ENCODE results near the gene TFDP2.
"Not testable (repeated sequence)": the region's sequence is repeated elsewhere in the genome, so short reads cannot be mapped to it uniquely, and the experiment has no call there.

The TFDP2 gene

DNA sequence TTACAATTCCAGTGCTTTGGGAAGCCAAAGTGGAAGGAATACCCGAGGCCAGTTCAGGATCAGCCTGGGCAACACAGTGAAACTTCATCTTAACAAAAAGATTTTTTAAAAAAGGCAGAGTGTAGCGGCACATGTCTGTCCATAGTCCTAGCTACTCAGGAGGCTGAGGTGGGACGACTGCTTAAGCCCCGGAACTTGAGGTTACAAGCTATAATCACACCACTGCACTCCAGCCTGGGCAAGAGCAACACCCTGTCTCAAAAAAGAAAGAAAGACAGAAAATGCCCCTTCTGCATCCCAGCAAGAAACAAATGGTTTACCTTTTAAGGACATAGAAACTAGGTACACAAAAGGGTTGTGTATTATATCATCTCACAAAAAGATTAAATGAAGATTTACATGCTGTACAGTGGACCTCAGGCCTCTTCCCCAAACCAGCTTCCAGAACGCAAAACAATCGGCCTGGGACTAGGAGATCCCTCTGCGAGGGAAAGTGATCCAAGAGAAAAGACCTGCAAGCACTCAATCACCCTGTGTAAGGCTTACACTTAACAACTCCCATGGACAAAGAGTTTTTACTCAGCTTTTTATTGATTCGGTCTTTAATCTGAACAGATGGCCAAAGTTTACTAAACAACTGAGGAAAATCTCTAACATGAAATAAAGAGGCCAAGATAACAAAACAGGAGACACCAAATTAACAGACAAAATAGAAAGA, 21.2 kb downstream of the TFDP2 start:
- DNase-seq (ENCODE audit: low read depth in 2 of 2), result no peak

GRCh38 chr3:142124243-142124642, 25.1 kb downstream of the TFDP2 start:
- DNase-seq (ENCODE audit: low read depth in 2 of 2), result no peak

DNA sequence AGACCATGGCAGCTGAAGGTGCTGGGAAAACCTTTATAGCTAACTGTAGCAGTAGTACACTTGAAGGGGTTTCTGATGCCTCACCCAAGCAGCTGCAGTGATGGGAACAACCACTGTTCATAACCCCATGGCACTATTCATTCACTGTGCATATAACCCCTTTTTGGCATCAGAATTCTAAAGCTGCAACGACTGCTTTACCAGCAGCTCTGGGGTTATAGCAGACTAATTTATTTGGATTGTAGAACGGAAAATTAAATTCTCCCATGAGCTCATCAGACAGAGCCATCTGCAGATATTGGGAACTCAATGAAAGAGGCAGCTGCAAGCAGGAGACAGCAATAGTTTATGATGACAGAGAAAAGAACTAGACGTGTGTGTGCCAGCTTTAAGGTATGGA, 28.6 kb downstream of the TFDP2 start:
- no peak for DNase-seq (ENCODE audit: low read depth in 2 of 2)

DNA sequence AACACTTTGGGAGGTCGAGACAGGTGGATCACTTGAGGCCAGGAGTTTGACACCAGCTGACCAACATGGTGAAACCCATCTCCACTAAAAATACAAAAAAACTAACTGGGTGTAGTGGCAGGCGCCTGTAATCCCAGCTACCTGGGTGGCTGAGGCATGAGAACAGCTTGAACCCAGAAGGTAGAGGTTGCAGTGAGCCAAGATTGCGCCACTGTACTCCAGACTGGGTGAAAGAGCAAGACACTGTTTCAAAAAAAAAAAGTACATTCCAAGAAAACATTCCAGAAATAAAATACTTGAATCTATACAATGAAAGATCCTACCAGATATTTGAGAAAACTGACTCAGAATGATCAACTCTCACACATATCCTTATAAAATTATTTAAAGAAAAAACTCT, 30.4 kb downstream of the TFDP2 start:
- DNase-seq (ENCODE audit: low read depth in 2 of 2), result no peak

GRCh38 chr3:142117056-142117851, 32.1 kb downstream of the TFDP2 start:
- DNase-seq (ENCODE audit: low read depth in 2 of 2), result no peak

- no peak for DNase-seq (ENCODE audit: low read depth in 2 of 2)
Measured at GRCh38 chr3:142115867-142116668, 33.3 kb downstream of the TFDP2 start.

- no peak for DNase-seq (ENCODE audit: low read depth in 2 of 2)
Measured at GRCh38 chr3:142112601-142113000, 36.7 kb downstream of the TFDP2 start.

- no peak for DNase-seq (ENCODE audit: low read depth in 2 of 2)
Measured at GRCh38 chr3:142106548-142106947, 42.8 kb downstream of the TFDP2 start.

GRCh38 chr3:142105991-142106390, 43.4 kb downstream of the TFDP2 start:
- DNase-seq (ENCODE audit: low read depth in 2 of 2), result no peak

- no peak for DNase-seq (ENCODE audit: low read depth in 2 of 2)
Measured at GRCh38 chr3:142104763-142105162, 44.6 kb downstream of the TFDP2 start.

GRCh38 chr3:142098964-142099363, 50.4 kb downstream of the TFDP2 start:
- DNase-seq (ENCODE audit: low read depth in 2 of 2), result no peak

DNA sequence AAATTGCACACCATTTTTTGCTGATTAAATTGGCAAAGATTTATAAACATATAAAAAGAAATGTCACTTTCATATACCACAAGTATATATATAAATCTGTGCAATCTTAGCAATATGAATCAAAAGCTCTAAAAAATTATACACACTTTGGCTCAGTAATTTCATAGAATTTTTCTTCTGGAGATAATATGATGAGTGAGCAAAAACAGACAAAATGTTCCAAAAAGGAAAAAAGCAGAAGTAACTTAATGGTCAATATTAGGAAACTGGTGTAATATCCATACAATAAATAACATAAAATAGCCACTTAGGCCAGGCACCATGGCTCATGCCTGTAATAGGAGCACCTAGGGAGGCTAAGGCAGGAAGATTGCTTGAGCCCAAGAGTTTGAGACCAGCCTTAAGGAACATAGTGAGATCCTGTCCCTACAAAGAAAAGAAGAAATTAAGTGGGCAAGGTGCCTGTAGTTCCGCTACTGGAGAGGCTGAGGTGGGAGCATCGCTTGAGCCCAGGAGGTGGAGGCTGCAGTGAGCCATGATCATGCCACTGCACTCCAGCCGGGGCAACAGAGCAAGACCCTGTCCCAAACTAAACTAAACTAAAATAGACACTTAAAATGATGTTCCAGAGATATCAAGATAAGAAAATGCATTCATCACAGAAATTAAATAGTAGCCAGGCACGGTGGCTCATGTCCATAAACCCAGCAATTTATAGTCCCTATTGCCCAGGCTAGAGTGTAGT, 52.1 kb downstream of the TFDP2 start:
- no peak for DNase-seq (ENCODE audit: low read depth in 2 of 2)

DNA sequence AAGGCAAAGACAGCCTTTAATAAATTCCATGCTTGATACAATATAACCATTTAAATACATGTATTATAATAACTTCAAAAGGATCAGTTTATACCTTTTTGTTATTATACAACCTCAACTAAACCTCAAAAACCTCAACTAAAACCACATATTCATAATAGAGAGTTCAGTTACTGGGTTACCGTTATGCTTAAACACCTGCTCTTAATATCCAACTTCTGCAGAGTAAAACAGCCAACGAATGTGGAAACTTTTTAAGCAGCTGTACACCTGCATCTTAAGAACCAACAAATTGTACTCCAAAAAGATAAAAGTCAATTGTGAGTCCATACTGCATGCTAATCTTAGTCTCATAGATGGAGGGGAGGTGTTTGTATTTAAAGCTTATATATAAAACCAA, 53.5 kb downstream of the TFDP2 start:
- no peak for DNase-seq (ENCODE audit: low read depth in 2 of 2)

DNA sequence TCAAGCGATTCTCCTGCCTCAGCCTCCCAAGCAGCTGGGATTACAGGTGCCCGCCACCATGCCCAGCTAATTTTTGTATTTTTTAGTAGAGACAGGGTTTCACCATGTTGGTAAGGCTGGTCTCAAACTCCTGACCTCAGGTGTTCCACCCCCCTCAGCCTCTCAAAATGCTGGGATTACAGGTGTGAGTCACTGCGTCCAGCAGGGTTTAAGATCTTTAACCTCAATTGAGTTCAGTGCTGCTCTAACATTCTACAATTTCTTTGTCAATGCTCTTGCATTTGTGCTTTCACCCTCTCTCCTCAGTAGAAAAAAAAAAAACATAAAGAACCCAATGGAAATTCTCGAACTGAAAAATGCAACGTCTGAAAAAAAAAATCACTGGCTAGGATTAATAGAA, 60.4 kb downstream of the TFDP2 start:
- DNase-seq (ENCODE audit: low read depth in 2 of 2), result not testable (repeated sequence)

- no peak for DNase-seq (ENCODE audit: low read depth in 2 of 2)
Measured at GRCh38 chr3:142088522-142088921, 60.8 kb downstream of the TFDP2 start.

DNA sequence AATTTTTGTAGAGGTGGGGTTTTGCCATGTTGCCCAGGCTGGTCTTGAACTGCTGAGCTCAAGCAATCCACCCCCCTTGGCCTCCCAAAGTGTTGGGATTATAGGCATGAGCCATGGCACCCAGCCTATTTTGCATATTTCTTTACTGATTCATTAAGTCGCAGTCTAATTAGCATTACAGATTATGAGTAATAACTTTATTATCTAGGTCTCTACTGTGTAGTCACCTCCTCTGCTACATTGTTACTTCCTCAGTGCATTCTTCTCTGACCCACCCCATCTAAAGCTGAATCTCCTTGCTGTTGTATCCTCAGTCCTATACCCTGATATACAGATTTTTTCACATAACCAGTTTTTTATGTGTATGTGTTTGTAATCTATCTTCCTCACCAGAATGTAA, 61.7 kb downstream of the TFDP2 start:
- DNase-seq (ENCODE audit: low read depth in 2 of 2), result peak; percentile 49 to 55

- no peak for DNase-seq (ENCODE audit: low read depth in 2 of 2)
Measured at GRCh38 chr3:142086581-142087090, 62.7 kb downstream of the TFDP2 start.

GRCh38 chr3:142081178-142081577, 68.2 kb downstream of the TFDP2 start:
- no peak for DNase-seq (ENCODE audit: low read depth in 2 of 2)

GRCh38 chr3:142077859-142078500, 71.4 kb downstream of the TFDP2 start:
- DNase-seq (ENCODE audit: low read depth in 2 of 2), result no peak

GRCh38 chr3:142077155-142077858, 72.0 kb downstream of the TFDP2 start:
- DNase-seq (ENCODE audit: low read depth in 2 of 2), result no peak
